ENCODE measurements around the gene PTK6. TPM values are rescaled to one million over a fixed set of nuclear protein-coding genes. Genes with fewer than 3 reads are reported as not detected.

PTK6 gene
- total RNA-seq, 1 donor from 2014 or later: not detected

DNA sequence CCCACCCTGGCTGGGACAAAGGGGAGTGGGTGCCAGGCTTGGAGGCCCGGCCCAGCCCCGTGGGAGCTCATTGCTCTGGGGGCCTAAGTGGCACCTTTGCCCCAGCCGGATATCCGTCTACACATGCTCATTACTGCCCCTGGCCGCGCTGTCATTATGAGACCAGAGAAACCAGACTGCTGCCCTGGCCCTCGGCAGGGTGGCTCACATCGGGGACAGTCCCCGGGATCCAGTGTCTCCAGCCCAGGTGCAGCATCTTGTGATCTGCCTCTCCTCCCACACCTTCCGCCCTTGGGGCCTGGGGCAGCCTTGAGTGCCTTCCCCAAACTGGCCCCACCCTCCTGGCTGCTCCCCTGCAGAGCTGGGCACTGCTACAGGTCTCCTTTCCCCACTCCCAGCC is 5.5 kb upstream of the PTK6 start:
- TF ChIP-seq, protein P1, sequence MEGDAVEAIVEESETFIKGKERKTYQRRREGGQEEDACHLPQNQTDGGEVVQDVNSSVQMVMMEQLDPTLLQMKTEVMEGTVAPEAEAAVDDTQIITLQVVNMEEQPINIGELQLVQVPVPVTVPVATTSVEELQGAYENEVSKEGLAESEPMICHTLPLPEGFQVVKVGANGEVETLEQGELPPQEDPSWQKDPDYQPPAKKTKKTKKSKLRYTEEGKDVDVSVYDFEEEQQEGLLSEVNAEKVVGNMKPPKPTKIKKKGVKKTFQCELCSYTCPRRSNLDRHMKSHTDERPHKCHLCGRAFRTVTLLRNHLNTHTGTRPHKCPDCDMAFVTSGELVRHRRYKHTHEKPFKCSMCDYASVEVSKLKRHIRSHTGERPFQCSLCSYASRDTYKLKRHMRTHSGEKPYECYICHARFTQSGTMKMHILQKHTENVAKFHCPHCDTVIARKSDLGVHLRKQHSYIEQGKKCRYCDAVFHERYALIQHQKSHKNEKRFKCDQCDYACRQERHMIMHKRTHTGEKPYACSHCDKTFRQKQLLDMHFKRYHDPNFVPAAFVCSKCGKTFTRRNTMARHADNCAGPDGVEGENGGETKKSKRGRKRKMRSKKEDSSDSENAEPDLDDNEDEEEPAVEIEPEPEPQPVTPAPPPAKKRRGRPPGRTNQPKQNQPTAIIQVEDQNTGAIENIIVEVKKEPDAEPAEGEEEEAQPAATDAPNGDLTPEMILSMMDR (IDR thresholded peaks at IDR 0.05; ENCODE audit: borderline replicate concordance): no peak
- no peaks in the 10 kb centered on the region for H3K36me3 ChIP-seq
- no peak overlapping the region for H3K4me3 ChIP-seq
- H3K9me3 ChIP-seq (replicated peaks): no peaks in the 10 kb centered on the region
- H3K4me1 ChIP-seq: peaks cover 11% of the 10 kb centered on the region
- no peak for DNase-seq
- no peak overlapping the region for H3K27ac ChIP-seq (replicated peaks)
- peaks cover 30% of the 10 kb centered on the region for H3K27me3 ChIP-seq (ENCODE audit: low read depth)
- intact Hi-C loops (cut with micrococcal nuclease): no loop called here

- TF ChIP-seq, protein P1 (IDR thresholded peaks at IDR 0.05; ENCODE audit: borderline replicate concordance): no peak
- Histone ChIP-seq H3K9me3 (replicated peaks) (no peaks in the 10 kb centered on the region), H3K27me3 (ENCODE audit: low read depth) (peaks cover 26% of the 10 kb centered on the region), H3K27ac (replicated peaks) (no peak overlapping the region), H3K4me3 (no peak overlapping the region), H3K36me3 (no peaks in the 10 kb centered on the region), H3K4me1 (peaks cover 17% of the 10 kb centered on the region)
- DNase-seq: no peak
- intact Hi-C loops (cut with micrococcal nuclease): no loop called here
These were observed 4.9 kb upstream of the PTK6 start for GRCh38 chr20:63542031-63542559.

GRCh38 chr20:63541371-63541770 is 4.2 kb upstream of the PTK6 start:
- TF ChIP-seq, protein P1 (IDR thresholded peaks at IDR 0.05; ENCODE audit: borderline replicate concordance): no peak
- Histone ChIP-seq H3K27ac (replicated peaks) (no peak overlapping the region), H3K9me3 (replicated peaks) (no peaks in the 10 kb centered on the region), H3K27me3 (ENCODE audit: low read depth) (peaks cover 26% of the 10 kb centered on the region), H3K4me1 (peaks cover 20% of the 10 kb centered on the region), H3K4me3 (no peak overlapping the region), H3K36me3 (no peaks in the 10 kb centered on the region)
- intact Hi-C loops (cut with micrococcal nuclease): no loop called here
- DNase-seq: no peak

DNA sequence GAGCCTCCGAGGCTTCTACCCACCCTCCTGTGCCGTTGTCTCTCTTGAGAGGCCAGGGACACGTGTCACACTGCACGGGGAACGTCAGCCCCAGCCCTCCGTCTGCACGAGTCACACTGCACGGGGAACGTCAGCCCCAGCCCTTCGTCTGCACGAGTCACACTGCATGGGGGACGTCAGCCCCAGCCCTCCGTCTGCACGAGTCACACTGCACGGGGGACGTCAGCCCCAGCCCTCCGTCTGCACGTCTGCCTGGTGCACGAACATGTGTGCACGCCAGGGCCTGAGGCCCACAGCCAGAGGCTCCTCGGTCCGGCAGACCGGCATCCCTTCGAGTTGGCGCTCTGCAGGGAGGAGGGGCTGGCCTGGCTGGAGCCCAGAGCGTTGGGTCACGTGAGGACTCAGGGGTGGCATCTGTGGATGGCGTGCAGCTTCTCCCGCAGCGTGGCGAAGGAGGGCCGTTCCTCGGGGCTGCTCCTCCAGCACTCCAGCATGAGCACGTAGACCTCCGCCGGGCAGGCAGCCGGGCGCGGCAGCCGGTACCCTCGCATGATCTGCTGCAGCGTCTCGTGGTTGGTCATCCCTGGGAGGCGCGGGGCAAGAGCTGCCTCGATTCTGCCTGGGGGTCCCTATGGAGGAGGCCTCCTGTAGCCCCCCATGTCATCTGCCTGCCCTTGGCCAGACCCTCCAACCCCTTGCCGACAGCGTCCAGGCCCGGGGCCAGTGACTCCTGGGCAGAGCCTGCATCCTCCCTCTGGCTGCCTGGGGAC is 3.4 kb upstream of the PTK6 start:
- Histone ChIP-seq H3K9me3 (replicated peaks) (no peaks in the 10 kb centered on the region), H3K27ac (replicated peaks) (no peak overlapping the region), H3K4me3 (no peak overlapping the region), H3K36me3 (no peaks in the 10 kb centered on the region), H3K4me1 (peaks cover 20% of the 10 kb centered on the region), H3K27me3 (ENCODE audit: low read depth) (peaks cover 21% of the 10 kb centered on the region)
- TF ChIP-seq, protein P1 (IDR thresholded peaks at IDR 0.05; ENCODE audit: borderline replicate concordance): no peak
- no peak for DNase-seq
- intact Hi-C loops (cut with micrococcal nuclease): no loop called here

GRCh38 chr20:63539441-63540370 is 2.5 kb upstream of the PTK6 start:
- no peaks in the 10 kb centered on the region for H3K9me3 ChIP-seq (replicated peaks)
- no peak for DNase-seq
- peaks cover 25% of the 10 kb centered on the region for H3K4me1 ChIP-seq
- intact Hi-C loops (cut with micrococcal nuclease): loop anchor here (5.0 kb wide), 1 partner anchor 433 kb away; no protein-coding TSS in a partner anchor
- H3K36me3 ChIP-seq: no peaks in the 10 kb centered on the region
- no peak overlapping the region for H3K27ac ChIP-seq (replicated peaks)
- H3K4me3 ChIP-seq: no peak overlapping the region
- TF ChIP-seq, protein P1 (IDR thresholded peaks at IDR 0.05; ENCODE audit: borderline replicate concordance): no peak
- peaks cover 22% of the 10 kb centered on the region for H3K27me3 ChIP-seq (ENCODE audit: low read depth)

All from left ventricle myocardium inferior (tissue), 1 donor.